Measurements from ENCODE around the gene DEFB113. TPM values are rescaled to one million over a fixed set of nuclear protein-coding genes. Genes with fewer than 3 reads are reported as not detected.
"Not testable (repeated sequence)": the region's sequence is repeated elsewhere in the genome, so short reads cannot be mapped to it uniquely, and the experiment has no call there.

The DEFB113 gene
- total RNA-seq, 3 donors from 2014 or later, result not detected

GRCh38 chr6:49955847-49956246 is 13.6 kb downstream of the DEFB113 start:
- H3K36me3 Mint-ChIP-seq (ENCODE audit: insufficient read depth), result no peaks in the 10 kb centered on the region
- DNase-seq, result no peak

GRCh38 chr6:49951926-49952325 is 17.5 kb downstream of the DEFB113 start:
- ATAC-seq (no peak), DNase-seq (no peak)
- no peaks in the 10 kb centered on the region for H3K36me3 Mint-ChIP-seq (ENCODE audit: insufficient read depth)
- no peaks in the 10 kb centered on the region for H3K27me3 Mint-ChIP-seq (ENCODE audit: low read depth)
- no peaks in the 10 kb centered on the region for H3K4me1 Mint-ChIP-seq (ENCODE audit: low read depth)
- peaks cover 13% of the 10 kb centered on the region for H3K9me3 Mint-ChIP-seq
- no peak overlapping the region for H3K4me3 Mint-ChIP-seq

More at GRCh38 chr6:49955847-49956246, 13.6 kb downstream of the DEFB113 start:
- Mint-ChIP-seq H3K9me3 (peaks cover 6% of the 10 kb centered on the region), H3K4me3 (no peak overlapping the region), H3K27me3 (ENCODE audit: low read depth) (no peaks in the 10 kb centered on the region), H3K4me1 (ENCODE audit: low read depth) (no peaks in the 10 kb centered on the region)
- ATAC-seq, result no peak

GRCh38 chr6:49950415-49950751 is 19.0 kb downstream of the DEFB113 start:
- Mint-ChIP-seq H3K9me3 (peaks cover 7% of the 10 kb centered on the region), H3K4me3 (no peak overlapping the region), H3K4me1 (ENCODE audit: low read depth) (no peaks in the 10 kb centered on the region), H3K36me3 (ENCODE audit: insufficient read depth) (no peaks in the 10 kb centered on the region), H3K27me3 (ENCODE audit: low read depth) (no peaks in the 10 kb centered on the region)
- ATAC-seq (no peak), DNase-seq (no peak)

GRCh38 chr6:49949062-49949461 is 20.4 kb downstream of the DEFB113 start:
- no peak for DNase-seq
- Mint-ChIP-seq H3K27me3 (ENCODE audit: low read depth) (no peaks in the 10 kb centered on the region), H3K9me3 (peaks cover 9% of the 10 kb centered on the region), H3K4me1 (ENCODE audit: low read depth) (no peaks in the 10 kb centered on the region), H3K4me3 (no peak overlapping the region), H3K36me3 (ENCODE audit: insufficient read depth) (no peaks in the 10 kb centered on the region)
- no peak for ATAC-seq

- Mint-ChIP-seq H3K9me3 (peaks cover 11% of the 10 kb centered on the region), H3K4me1 (ENCODE audit: low read depth) (no peaks in the 10 kb centered on the region), H3K36me3 (ENCODE audit: insufficient read depth) (no peaks in the 10 kb centered on the region), H3K27me3 (ENCODE audit: low read depth) (no peaks in the 10 kb centered on the region), H3K4me3 (no peak overlapping the region)
- no peak for ATAC-seq
- DNase-seq, result no peak
Observed at GRCh38 chr6:49946835-49947234, 22.6 kb downstream of the DEFB113 start.

GRCh38 chr6:49944068-49944467 is 25.4 kb downstream of the DEFB113 start:
- not testable (repeated sequence) for DNase-seq; H3K27me3 Mint-ChIP-seq (ENCODE audit: low read depth); H3K36me3 Mint-ChIP-seq (ENCODE audit: insufficient read depth); H3K9me3 Mint-ChIP-seq; H3K4me1 Mint-ChIP-seq (ENCODE audit: low read depth); ATAC-seq; H3K4me3 Mint-ChIP-seq

GRCh38 chr6:49939993-49940498 is 29.4 kb downstream of the DEFB113 start:
- H3K4me1 Mint-ChIP-seq (ENCODE audit: low read depth), result no peaks in the 10 kb centered on the region
- no peaks in the 10 kb centered on the region for H3K36me3 Mint-ChIP-seq (ENCODE audit: insufficient read depth)
- no peaks in the 10 kb centered on the region for H3K27me3 Mint-ChIP-seq (ENCODE audit: low read depth)
- H3K9me3 Mint-ChIP-seq, result peaks cover 8% of the 10 kb centered on the region
- H3K4me3 Mint-ChIP-seq, result no peak overlapping the region
- no peak for ATAC-seq
- no peak for DNase-seq

GRCh38 chr6:49937811-49938210 is 31.6 kb downstream of the DEFB113 start:
- no peaks in the 10 kb centered on the region for H3K27me3 Mint-ChIP-seq (ENCODE audit: low read depth)
- no peak for ATAC-seq
- no peak for DNase-seq
- H3K36me3 Mint-ChIP-seq (ENCODE audit: insufficient read depth), result no peaks in the 10 kb centered on the region
- peaks cover 5% of the 10 kb centered on the region for H3K9me3 Mint-ChIP-seq
- H3K4me1 Mint-ChIP-seq (ENCODE audit: low read depth), result no peaks in the 10 kb centered on the region
- no peak overlapping the region for H3K4me3 Mint-ChIP-seq

GRCh38 chr6:49937017-49937416 is 32.4 kb downstream of the DEFB113 start:
- Mint-ChIP-seq H3K36me3 (ENCODE audit: insufficient read depth) (no peaks in the 10 kb centered on the region), H3K27me3 (ENCODE audit: low read depth) (no peaks in the 10 kb centered on the region), H3K4me3 (no peak overlapping the region), H3K9me3 (peaks cover 5% of the 10 kb centered on the region), H3K4me1 (ENCODE audit: low read depth) (no peaks in the 10 kb centered on the region)
- no peak for DNase-seq
- ATAC-seq, result no peak

GRCh38 chr6:49935387-49935786 is 34.0 kb downstream of the DEFB113 start:
- no peaks in the 10 kb centered on the region for H3K36me3 Mint-ChIP-seq (ENCODE audit: insufficient read depth)
- no peak for ATAC-seq

GRCh38 chr6:49934770-49935169 is 34.7 kb downstream of the DEFB113 start:
- no peaks in the 10 kb centered on the region for H3K36me3 Mint-ChIP-seq (ENCODE audit: insufficient read depth)
- DNase-seq (no peak), ATAC-seq (no peak)
- no peaks in the 10 kb centered on the region for H3K4me1 Mint-ChIP-seq (ENCODE audit: low read depth)
- no peak overlapping the region for H3K4me3 Mint-ChIP-seq
- peaks cover 5% of the 10 kb centered on the region for H3K9me3 Mint-ChIP-seq
- no peaks in the 10 kb centered on the region for H3K27me3 Mint-ChIP-seq (ENCODE audit: low read depth)

More at GRCh38 chr6:49935387-49935786, 34.0 kb downstream of the DEFB113 start:
- Mint-ChIP-seq H3K4me1 (ENCODE audit: low read depth) (no peaks in the 10 kb centered on the region), H3K27me3 (ENCODE audit: low read depth) (no peaks in the 10 kb centered on the region), H3K9me3 (peaks cover 5% of the 10 kb centered on the region), H3K4me3 (no peak overlapping the region)
- DNase-seq, result no peak

GRCh38 chr6:49933526-49933925 is 35.9 kb downstream of the DEFB113 start:
- no peak for DNase-seq
- H3K9me3 Mint-ChIP-seq, result peaks cover 5% of the 10 kb centered on the region
- no peaks in the 10 kb centered on the region for H3K36me3 Mint-ChIP-seq (ENCODE audit: insufficient read depth)
- no peak overlapping the region for H3K4me3 Mint-ChIP-seq
- ATAC-seq, result no peak
- no peaks in the 10 kb centered on the region for H3K4me1 Mint-ChIP-seq (ENCODE audit: low read depth)
- no peaks in the 10 kb centered on the region for H3K27me3 Mint-ChIP-seq (ENCODE audit: low read depth)

- ATAC-seq (no peak), DNase-seq (no peak)
- no peaks in the 10 kb centered on the region for H3K27me3 Mint-ChIP-seq (ENCODE audit: low read depth)
- no peaks in the 10 kb centered on the region for H3K36me3 Mint-ChIP-seq (ENCODE audit: insufficient read depth)
- H3K4me1 Mint-ChIP-seq (ENCODE audit: low read depth), result no peaks in the 10 kb centered on the region
- no peak overlapping the region for H3K4me3 Mint-ChIP-seq
- H3K9me3 Mint-ChIP-seq, result no peaks in the 10 kb centered on the region
Observed at GRCh38 chr6:49929340-49929739, 40.1 kb downstream of the DEFB113 start.

GRCh38 chr6:49923826-49924225 is 45.6 kb downstream of the DEFB113 start:
- no peak for DNase-seq
- no peak for ATAC-seq
- H3K27me3 Mint-ChIP-seq (ENCODE audit: low read depth), result no peaks in the 10 kb centered on the region
- H3K4me1 Mint-ChIP-seq (ENCODE audit: low read depth), result no peaks in the 10 kb centered on the region
- H3K4me3 Mint-ChIP-seq, result no peak overlapping the region
- no peaks in the 10 kb centered on the region for H3K36me3 Mint-ChIP-seq (ENCODE audit: insufficient read depth)
- H3K9me3 Mint-ChIP-seq, result no peaks in the 10 kb centered on the region

GRCh38 chr6:49919935-49920644 is 49.3 kb downstream of the DEFB113 start:
- no peak overlapping the region for H3K4me3 Mint-ChIP-seq
- no peaks in the 10 kb centered on the region for H3K4me1 Mint-ChIP-seq (ENCODE audit: low read depth)
- H3K27me3 Mint-ChIP-seq (ENCODE audit: low read depth), result no peaks in the 10 kb centered on the region
- DNase-seq (no peak), ATAC-seq (no peak)
- H3K36me3 Mint-ChIP-seq (ENCODE audit: insufficient read depth), result no peaks in the 10 kb centered on the region
- no peaks in the 10 kb centered on the region for H3K9me3 Mint-ChIP-seq

Data from activated T-cell treated with anti-CD3 and anti-CD28 coated beads, Interleukin-2, amount 50 U/mL, for 4 hours (primary cell).